Measurements from ENCODE around the gene UST.

DNA sequence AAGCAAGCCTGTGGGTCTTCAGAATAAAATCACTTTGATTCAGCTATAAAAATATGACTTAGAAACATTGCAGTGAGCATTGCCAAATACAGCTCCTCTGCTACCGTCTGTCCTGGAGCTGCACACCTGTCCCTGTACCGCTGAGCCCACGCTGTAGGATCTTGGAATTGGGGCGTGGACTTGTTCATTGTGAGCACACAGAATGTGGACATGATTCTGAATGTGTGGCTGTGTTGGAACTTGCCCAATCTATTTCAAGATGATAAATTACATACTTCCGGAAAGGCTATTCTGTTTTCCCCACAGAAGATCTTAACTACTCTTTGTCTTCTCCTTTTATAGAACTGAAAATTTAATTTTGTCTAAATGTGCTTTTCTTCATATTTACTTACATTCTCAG is 107.3 kb downstream of the UST start:
- TF ChIP-seq, protein P1, sequence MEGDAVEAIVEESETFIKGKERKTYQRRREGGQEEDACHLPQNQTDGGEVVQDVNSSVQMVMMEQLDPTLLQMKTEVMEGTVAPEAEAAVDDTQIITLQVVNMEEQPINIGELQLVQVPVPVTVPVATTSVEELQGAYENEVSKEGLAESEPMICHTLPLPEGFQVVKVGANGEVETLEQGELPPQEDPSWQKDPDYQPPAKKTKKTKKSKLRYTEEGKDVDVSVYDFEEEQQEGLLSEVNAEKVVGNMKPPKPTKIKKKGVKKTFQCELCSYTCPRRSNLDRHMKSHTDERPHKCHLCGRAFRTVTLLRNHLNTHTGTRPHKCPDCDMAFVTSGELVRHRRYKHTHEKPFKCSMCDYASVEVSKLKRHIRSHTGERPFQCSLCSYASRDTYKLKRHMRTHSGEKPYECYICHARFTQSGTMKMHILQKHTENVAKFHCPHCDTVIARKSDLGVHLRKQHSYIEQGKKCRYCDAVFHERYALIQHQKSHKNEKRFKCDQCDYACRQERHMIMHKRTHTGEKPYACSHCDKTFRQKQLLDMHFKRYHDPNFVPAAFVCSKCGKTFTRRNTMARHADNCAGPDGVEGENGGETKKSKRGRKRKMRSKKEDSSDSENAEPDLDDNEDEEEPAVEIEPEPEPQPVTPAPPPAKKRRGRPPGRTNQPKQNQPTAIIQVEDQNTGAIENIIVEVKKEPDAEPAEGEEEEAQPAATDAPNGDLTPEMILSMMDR (conservative IDR thresholded peaks at IDR 0.05; ENCODE audit: low read length), result no peak
- TF ChIP-seq EZH2phosphoT487 (IDR thresholded peaks at IDR 0.05; ENCODE audit: borderline replicate concordance, low read depth, low read length), result no peak

Measured in OCI-LY7 (cell line).